Transverse colon (tissue), 4 donors: ENCODE measurements around the gene CACNA1A.

Experiments
- CTCF ChIP-seq, 5 experiments: fragments of 200-600 bp in 3 of 5; fragments of 450-650 bp in 2 of 5; sonication (generic) in 3 of 5; IDR thresholded peaks; 1 replicate in 2 of 5; 2 replicates in 3 of 5; pipeline ENCODE4 v1.5.1; 2016 to 2017; ENCODE audit warnings: antibody characterized with exemption in 5 of 5, inconsistent platforms in 3 of 5, mild to moderate bottlenecking in 2 of 5, moderate library complexity in 1 of 5
- EP300 ChIP-seq: sonication (generic); formaldehyde crosslinking; IDR thresholded peaks from one replicate; pipeline ENCODE4 v1.6.1; 2017; ENCODE audit warnings: antibody characterized with exemption, low read depth
- POLR2AphosphoS5 ChIP-seq, 3 donors: sonication (generic); formaldehyde crosslinking; IDR thresholded peaks; one replicate each; pipeline ENCODE4 v1.6.1; 2016; ENCODE audit warnings: antibody characterized with exemption in 3 of 3

- TF ChIP-seq CTCF (IDR thresholded peaks at IDR 0.05) (no peak), EP300 (no peak), POLR2AphosphoS5 (IDR thresholded peaks at IDR 0.05) (no peak)
These were observed 329.9 kb downstream of the CACNA1A start for GRCh38 chr19:13176345-13176744.
